ENCODE measurements around the gene ADGRL1. TPM values are rescaled to one million over a fixed set of nuclear protein-coding genes. Genes with fewer than 3 reads are reported as not detected.

Gene ADGRL1
- total and polyA plus RNA-seq, 10 of the 15 experiments (the other 5 are each of a cell fraction or from before 2014, with no cell fraction given): 0.05 to 4.8 (median 0.71) TPM

DNA sequence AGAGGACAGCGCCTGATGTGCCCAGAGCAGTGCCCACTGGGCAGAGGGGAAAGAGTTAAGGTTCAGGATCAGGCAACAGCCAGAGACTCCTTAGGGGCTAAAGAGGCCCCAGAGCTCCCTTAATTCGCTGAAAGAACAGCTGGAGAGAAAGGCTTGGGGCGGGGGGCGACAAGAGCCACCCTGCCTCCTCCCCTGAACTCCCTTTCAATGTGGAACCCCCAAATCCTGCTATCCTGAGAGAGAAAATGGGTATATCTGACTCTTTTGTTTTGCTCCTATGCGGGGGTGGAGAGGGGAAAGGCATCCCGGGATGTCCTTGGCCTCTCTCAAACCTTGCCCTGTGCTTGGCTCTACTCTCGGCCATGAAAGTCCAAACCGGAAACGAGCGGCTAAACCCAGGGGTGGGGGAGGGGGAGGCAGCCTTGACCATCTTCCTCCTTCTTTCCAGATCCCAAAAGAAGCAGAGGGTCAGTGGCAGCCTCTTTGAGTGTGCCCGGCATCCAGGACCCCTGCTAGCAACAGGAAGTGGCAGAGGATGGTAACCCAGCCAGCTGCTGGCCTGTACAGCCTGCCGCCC, 93.1 kb downstream of the ADGRL1 start (continued):
- TF ChIP-seq, protein P1, sequence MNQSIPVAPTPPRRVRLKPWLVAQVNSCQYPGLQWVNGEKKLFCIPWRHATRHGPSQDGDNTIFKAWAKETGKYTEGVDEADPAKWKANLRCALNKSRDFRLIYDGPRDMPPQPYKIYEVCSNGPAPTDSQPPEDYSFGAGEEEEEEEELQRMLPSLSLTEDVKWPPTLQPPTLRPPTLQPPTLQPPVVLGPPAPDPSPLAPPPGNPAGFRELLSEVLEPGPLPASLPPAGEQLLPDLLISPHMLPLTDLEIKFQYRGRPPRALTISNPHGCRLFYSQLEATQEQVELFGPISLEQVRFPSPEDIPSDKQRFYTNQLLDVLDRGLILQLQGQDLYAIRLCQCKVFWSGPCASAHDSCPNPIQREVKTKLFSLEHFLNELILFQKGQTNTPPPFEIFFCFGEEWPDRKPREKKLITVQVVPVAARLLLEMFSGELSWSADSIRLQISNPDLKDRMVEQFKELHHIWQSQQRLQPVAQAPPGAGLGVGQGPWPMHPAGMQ (IDR thresholded peaks at IDR 0.05; ENCODE audit: borderline replicate concordance): no peak
- TF ChIP-seq RBBP5 (conservative IDR thresholded peaks at IDR 0.05) (no peak), SIX5 (IDR thresholded peaks at IDR 0.05; ENCODE audit: low read depth, low read length, severe bottlenecking) (no peak), IKZF1 (conservative IDR thresholded peaks at IDR 0.05) (no peak)

DNA sequence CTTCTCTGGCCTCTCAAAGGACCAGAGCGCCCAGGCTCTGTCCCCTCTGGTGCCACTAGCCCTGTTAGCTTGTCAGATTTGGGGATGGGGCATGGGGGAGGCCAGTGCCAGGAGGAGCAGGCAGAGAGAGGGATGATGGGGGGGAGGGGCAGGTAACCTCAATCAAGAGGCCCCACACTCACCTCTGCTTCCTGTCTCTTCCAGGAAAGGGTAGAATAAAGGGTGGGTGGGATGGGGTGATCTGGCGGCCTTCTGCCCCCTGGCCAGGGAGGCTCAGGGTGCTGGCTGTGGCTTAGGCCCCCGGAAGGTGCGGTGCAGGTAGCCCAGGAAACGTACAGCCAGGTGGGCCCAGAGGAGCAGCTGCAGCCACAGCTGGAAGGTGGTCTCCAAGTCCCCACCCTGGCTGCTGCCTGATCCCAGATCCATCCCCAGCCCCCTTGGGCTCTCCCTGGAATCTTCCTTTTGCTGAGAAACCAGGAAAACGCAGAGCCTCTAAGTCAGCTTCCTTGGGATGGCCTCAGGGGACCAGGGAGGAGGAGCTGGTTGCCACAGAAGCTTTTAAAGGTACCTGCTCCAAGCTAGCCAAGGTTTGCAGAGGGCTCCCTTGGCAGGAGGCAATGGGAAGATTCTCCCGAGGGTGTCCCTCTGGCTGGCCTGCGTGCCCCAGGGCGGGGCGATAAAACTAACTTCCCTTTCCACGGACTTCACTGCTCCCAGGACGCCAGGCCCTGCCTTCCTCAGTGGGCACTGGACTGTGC, 93.7 kb downstream of the ADGRL1 start:
- CTCF ChIA-PET: interaction anchor here (2.3 to 5.3 kb wide), 4 partner anchors 16 to 232 kb away, joined by 5 to 38 read pairs (median 34); partner anchors contain the start of gene MISP3
- Histone ChIP-seq H3K79me2 (ENCODE audit: control insufficient read depth, insufficient read depth, low read length) (peaks cover 8% of the 10 kb centered on the region), H3K9me3 (replicated peaks; ENCODE audit: control insufficient read depth, insufficient read depth, low read length) (no peaks in the 10 kb centered on the region), H3K9ac (ENCODE audit: control insufficient read depth, insufficient read depth, low read length) (no peak overlapping the region), H3K27me3 (replicated peaks in 1 of 2; ENCODE audit: control insufficient read depth in 2 of 2, insufficient read depth in 2 of 2, low read length in 1 of 2) (no peaks in the 10 kb centered on the region), H4K20me1 (ENCODE audit: control insufficient read depth, insufficient read depth) (no peaks in the 10 kb centered on the region), H3K36me3 (ENCODE audit: control insufficient read depth in 2 of 2, insufficient read depth in 2 of 2, low read length in 1 of 2) (no peaks in the 10 kb centered on the region; a peak in 1 of 4 replicates), H3K4me3 (no peak overlapping the region), H3K4me1 (ENCODE audit: control insufficient read depth, insufficient read depth, low read length) (peaks cover 8% of the 10 kb centered on the region), H3K27ac (ENCODE audit: control insufficient read depth, insufficient read depth) (no peak overlapping the region), H3K4me2 (ENCODE audit: control insufficient read depth, insufficient read depth) (no peak overlapping the region), H2AFZ (ENCODE audit: control insufficient read depth, low read depth, low read length) (no peak overlapping the region)
- intact Hi-C loops (cut with micrococcal nuclease; ENCODE audit: unreplicated experiment): no loop called here
- POLR2A ChIA-PET: interaction anchor here (1.5 to 2.3 kb wide), 2 partner anchors 20 to 23 kb away, joined by 3 to 8 read pairs; no protein-coding TSS in a partner anchor
- DNase-seq (ENCODE audit: low read depth, low spot score): no peak
- no TSS peak for BruUV-seq (replicated peaks)
- WGBS (ENCODE audit: insufficient coverage, insufficient replicate concordance, low lambda C conversion rate, missing lambda C conversion rate): 76% methylated on average over 12 of the region's 12 CpGs
- RAD21 ChIA-PET (ENCODE audit: unreplicated experiment): interaction anchor here (0.8 kb wide), 1 partner anchor 53 kb away, joined by 3 read pairs; no protein-coding TSS in a partner anchor
- no peak for ATAC-seq
- SMC1A ChIA-PET (ENCODE audit: uncharacterized antibody, unreplicated experiment): interaction anchor here (0.5 kb wide), 1 partner anchor 33 kb away, joined by 3 read pairs; no protein-coding TSS in a partner anchor
- no peak for FAIRE-seq
- in situ Hi-C loops (cut with MboI): no loop called here
- TF ChIP-seq BRCA1 (IDR thresholded peaks at IDR 0.05; ENCODE audit: low read depth, low read length) (no peak), ZNF622 (IDR thresholded peaks at IDR 0.05) (no peak), MEF2B (IDR thresholded peaks at IDR 0.05; ENCODE audit: partially characterized antibody, poor library complexity, severe bottlenecking) (no peak), USF2 (IDR thresholded peaks at IDR 0.05; ENCODE audit: borderline replicate concordance, low read depth, low read length) (no peak), MTA2 (IDR thresholded peaks at IDR 0.05; ENCODE audit: low read depth) (no peak)
- TF ChIP-seq, protein P2, sequence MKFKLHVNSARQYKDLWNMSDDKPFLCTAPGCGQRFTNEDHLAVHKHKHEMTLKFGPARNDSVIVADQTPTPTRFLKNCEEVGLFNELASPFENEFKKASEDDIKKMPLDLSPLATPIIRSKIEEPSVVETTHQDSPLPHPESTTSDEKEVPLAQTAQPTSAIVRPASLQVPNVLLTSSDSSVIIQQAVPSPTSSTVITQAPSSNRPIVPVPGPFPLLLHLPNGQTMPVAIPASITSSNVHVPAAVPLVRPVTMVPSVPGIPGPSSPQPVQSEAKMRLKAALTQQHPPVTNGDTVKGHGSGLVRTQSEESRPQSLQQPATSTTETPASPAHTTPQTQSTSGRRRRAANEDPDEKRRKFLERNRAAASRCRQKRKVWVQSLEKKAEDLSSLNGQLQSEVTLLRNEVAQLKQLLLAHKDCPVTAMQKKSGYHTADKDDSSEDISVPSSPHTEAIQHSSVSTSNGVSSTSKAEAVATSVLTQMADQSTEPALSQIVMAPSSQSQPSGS (IDR thresholded peaks at IDR 0.05; ENCODE audit: low read length): no peak
- TF ChIP-seq, protein P3, sequence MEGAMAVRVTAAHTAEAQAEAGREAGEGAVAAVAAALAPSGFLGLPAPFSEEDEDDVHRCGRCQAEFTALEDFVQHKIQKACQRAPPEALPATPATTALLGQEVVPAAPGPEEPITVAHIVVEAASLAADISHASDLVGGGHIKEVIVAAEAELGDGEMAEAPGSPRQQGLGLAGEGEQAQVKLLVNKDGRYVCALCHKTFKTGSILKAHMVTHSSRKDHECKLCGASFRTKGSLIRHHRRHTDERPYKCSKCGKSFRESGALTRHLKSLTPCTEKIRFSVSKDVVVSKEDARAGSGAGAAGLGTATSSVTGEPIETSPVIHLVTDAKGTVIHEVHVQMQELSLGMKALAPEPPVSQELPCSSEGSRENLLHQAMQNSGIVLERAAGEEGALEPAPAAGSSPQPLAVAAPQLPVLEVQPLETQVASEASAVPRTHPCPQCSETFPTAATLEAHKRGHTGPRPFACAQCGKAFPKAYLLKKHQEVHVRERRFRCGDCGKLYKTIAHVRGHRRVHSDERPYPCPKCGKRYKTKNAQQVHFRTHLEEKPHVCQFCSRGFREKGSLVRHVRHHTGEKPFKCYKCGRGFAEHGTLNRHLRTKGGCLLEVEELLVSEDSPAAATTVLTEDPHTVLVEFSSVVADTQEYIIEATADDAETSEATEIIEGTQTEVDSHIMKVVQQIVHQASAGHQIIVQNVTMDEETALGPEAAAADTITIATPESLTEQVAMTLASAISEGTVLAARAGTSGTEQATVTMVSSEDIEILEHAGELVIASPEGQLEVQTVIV (IDR thresholded peaks at IDR 0.05; ENCODE audit: borderline replicate concordance, partially characterized antibody): no peak

Data from GM12878 (cell line).